ENCODE measurements around the gene PEX16. TPM values are rescaled to one million over a fixed set of nuclear protein-coding genes. Genes with fewer than 3 reads are reported as not detected.

PEX16 gene
- total and polyA plus RNA-seq, 9 of the 15 experiments (the other 6 are each of a cell fraction or from before 2014, with no cell fraction given), result 1.5 to 43.9 (median 14.6) TPM

GRCh38 chr11:45904309-45904915, 13.3 kb downstream of the PEX16 start (continued):
- TF ChIP-seq CEBPZ (IDR thresholded peaks at IDR 0.05; ENCODE audit: borderline replicate concordance, low read depth, low read length) (no peak), HOMEZ (CRISPR knock-in tag; IDR thresholded peaks at IDR 0.05) (no peak), MLX (CRISPR knock-in tag; conservative IDR thresholded peaks at IDR 0.05) (no peak), E2F4 (CRISPR knock-in tag; IDR thresholded peaks at IDR 0.05; ENCODE audit: low read depth) (no peak), RUNX1 (IDR thresholded peaks at IDR 0.05; ENCODE audit: low read depth) (no peak), TBL1XR1 (IDR thresholded peaks at IDR 0.05; ENCODE audit: low read length in 2 of 2) (no peak), MYC (IDR thresholded peaks at IDR 0.05; ENCODE audit: low read depth, low read length) (no peak), MYC (CRISPR knock-in tag; IDR thresholded peaks at IDR 0.05; ENCODE audit: borderline replicate concordance, low read depth) (no peak), PPARD (CRISPR knock-in tag; IDR thresholded peaks at IDR 0.05) (no peak), EGR1 (conservative IDR thresholded peaks at IDR 0.05) (no peak), MECOM (CRISPR knock-in tag; IDR thresholded peaks at IDR 0.05) (no peak), CEBPG (CRISPR knock-in tag; IDR thresholded peaks at IDR 0.05) (0 out of 2 replicates have a peak, but pooled peaks have one; percentile 3), CEBPG (tag; conservative IDR thresholded peaks at IDR 0.05 in 1 of 2, IDR thresholded peaks at IDR 0.05 in 1 of 2) (no peak), ZNF77 (CRISPR knock-in tag; IDR thresholded peaks at IDR 0.05) (no peak), CHD2 (IDR thresholded peaks at IDR 0.05; ENCODE audit: low read depth, low read length) (no peak), ZNF121 (CRISPR knock-in tag; conservative IDR thresholded peaks at IDR 0.05) (no peak), HDAC1 (IDR thresholded peaks at IDR 0.05) (0 out of 4 replicates have a peak, but pooled peaks of 1 of the 2 experiments have one; percentile 43), ZC3H4 (CRISPR knock-in tag; IDR thresholded peaks at IDR 0.05; ENCODE audit: borderline replicate concordance) (no peak), BDP1 (IDR thresholded peaks at IDR 0.05; ENCODE audit: insufficient read depth, insufficient read length) (no peak), KLF16 (IDR thresholded peaks at IDR 0.05) (no peak), GTF2E2 (tag; IDR thresholded peaks at IDR 0.05) (no peak), RBM15 (IDR thresholded peaks at IDR 0.05; ENCODE audit: insufficient read depth, low read length) (no peak), ESRRA (IDR thresholded peaks at IDR 0.05; ENCODE audit: borderline replicate concordance, low read depth) (0 out of 2 replicates have a peak, but pooled peaks have one; percentile 49)

Data from K562 (cell line).